Ureter (tissue), 1 donor: ENCODE data around the gene TPPP2. TPM values are rescaled to one million over a fixed set of nuclear protein-coding genes. Genes with fewer than 3 reads are reported as not detected.

Experiments
- DNase-seq: peaks from one replicate; pipeline ENCODE4 v3.0.0-alpha.2; 2020; ENCODE audit warnings: low spot score
- total RNA-seq: library from RNA; stranded (reverse); gene quantifications from one replicate; pipeline ENCODE4 v1.2.4, GENCODE V29; 2023
- donor health status: DM: yes; HTN: yes; CAD: no.

The TPPP2 gene
- total RNA-seq, 1 donor from 2014 or later = 0.62 TPM

DNA sequence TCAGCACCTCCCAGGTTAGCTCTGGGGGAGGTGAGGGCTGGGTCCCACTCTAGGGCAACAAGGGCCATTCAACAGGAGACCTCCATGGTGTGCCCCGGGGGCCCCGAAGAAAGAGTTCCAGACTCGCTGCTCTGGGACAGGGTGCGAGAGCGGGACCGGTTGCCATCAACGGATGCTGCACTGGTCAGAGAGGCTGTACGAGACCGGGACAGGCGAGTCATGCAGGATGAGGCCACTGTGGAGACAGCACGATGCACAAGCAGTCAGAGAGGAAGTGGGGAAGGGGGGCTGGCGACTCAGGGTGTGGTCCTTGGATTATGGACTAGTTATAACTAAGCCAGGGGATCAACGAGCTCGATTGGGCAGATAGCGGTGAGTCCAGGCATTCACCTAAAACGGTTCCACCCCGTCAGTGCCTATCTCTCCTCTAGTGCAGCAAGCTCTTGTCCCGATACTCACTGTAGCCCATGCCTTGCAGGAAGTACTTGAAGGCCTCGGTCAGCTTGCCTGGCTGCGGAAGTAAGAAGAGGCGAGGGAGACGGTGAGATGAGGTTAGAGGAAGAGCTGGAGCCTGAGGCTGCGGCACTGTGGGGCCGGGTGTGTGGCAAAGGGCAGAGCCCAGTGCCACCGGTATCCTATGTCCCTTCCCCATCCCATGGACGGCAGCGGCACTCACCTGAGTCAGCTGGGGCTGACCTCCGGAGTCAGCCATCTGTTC lies 12.3 kb upstream of the TPPP2 start:
- no peak for DNase-seq

DNA sequence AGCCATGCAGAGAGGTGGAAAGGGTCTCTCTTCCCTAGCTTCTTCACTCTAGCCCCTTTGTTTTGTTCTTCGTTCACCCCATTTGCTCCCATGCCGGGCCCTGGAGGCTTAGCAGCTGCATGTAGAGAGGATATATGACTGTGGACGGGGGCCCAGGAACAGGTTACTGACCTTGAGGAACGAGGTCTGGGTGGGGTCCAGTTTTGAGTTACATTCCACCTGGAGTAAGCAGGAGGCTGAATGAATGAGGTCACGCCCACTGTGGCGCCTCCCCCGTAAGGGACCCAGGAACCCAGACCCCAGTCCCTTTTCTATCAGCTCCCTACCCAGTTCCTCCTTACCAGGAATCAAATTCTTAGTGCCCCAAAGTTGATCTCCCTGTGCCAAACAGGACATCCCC lies 11.7 kb upstream of the TPPP2 start:
- no peak for DNase-seq

GRCh38 chr14:21018781-21019180 lies 11.2 kb upstream of the TPPP2 start:
- no peak for DNase-seq

DNA sequence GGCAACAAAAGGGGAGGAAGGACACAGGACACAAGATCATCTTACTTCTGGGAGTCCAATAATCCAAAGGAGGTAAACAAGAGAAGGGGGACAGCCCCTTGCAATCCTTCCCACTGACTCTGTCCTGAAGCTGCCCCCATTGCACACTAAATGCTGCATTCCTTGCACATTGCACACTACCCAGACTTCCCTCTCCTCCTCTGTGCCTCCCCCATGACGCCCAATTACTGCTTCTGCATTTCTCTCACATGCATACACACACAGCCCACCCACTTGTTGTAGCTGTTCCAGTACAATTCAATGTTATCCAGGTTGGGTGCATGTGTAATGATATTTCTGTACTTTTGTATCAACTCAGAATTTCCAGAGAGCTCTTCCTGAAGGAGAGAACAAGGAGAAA lies 10.7 kb upstream of the TPPP2 start:
- no peak for DNase-seq

DNA sequence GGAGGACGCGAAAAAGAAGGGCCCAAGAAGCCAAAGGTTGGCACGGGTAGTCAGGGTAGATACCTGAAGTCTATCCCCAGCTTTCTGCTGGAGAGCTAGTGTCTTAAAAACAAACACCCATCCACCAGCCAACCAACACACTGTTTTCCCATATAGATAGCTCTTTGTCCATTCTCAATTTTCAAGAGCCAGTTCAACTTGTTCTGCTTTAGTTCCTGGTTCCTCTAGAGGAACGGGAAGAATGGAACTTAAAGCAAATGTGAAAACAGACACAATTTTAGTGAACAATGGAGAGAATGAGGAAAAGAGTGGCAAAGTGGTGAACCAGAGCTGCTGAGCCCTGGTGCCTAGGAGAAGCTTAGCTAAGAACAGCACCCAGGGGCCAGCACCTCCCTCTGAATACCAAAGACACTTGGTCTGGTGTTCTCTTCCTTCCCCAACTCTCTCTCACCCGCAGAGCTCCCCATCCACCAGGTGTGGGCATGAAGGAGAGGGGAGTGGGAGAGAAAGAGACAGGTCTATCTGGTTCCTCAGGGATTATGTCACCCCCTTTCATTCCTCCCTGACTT lies 9.0 kb upstream of the TPPP2 start:
- no peak for DNase-seq

GRCh38 chr14:21022686-21023085 lies 7.3 kb upstream of the TPPP2 start:
- no peak for DNase-seq

- no peak for DNase-seq
Measured at GRCh38 chr14:21023174-21023573, 6.8 kb upstream of the TPPP2 start.

GRCh38 chr14:21023817-21024584 lies 6.0 kb upstream of the TPPP2 start:
- no peak for DNase-seq

DNA sequence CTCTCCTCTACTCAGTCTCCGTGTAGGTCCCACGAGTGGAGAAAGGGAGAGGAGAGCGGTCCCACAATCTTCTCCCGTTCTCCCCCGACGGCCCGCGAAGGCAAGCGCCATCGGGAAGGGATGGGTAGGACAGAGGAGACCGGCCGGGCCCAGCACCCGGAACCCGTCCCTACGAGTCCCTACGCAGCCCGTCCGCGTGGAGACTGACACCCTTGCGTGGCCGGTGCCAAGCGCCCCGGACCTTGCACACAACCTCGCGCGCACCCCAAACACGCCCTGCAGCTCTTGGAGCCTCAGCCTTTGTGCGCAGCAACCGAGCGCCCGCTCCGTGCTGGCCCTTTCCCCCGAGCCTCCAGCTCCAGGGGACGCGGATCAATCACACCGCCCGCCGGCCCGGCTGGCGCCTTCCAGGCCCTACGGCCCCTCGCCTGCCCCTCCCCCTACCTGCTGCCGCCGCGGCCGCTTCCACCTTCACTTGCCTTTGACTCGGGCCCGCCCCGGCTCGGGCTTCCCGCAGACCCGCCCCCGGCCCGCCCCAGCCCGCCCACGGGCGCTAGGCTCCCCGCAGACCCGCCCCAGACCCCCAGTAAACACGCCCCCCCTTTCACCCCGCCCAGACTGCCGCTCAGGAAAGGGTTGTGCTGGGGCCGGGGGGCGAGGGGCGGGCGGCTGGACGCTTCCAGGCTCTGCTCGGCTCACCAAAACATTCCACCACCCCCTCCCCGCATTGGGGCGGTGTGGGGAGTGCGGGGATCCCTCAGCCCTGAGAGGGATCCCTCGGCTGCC lies 5.2 kb upstream of the TPPP2 start, which contains the start of gene NDRG2:
NDRG2 (minus strand) TSS at position 477 of the 786 bp plus-strand sequence. CDS start 1,746 bp downstream, outside the sequence.
- peak; percentile 84 for DNase-seq

GRCh38 chr14:21025371-21026273 lies 4.4 kb upstream of the TPPP2 start:
- DNase-seq = peak; percentile 62

DNA sequence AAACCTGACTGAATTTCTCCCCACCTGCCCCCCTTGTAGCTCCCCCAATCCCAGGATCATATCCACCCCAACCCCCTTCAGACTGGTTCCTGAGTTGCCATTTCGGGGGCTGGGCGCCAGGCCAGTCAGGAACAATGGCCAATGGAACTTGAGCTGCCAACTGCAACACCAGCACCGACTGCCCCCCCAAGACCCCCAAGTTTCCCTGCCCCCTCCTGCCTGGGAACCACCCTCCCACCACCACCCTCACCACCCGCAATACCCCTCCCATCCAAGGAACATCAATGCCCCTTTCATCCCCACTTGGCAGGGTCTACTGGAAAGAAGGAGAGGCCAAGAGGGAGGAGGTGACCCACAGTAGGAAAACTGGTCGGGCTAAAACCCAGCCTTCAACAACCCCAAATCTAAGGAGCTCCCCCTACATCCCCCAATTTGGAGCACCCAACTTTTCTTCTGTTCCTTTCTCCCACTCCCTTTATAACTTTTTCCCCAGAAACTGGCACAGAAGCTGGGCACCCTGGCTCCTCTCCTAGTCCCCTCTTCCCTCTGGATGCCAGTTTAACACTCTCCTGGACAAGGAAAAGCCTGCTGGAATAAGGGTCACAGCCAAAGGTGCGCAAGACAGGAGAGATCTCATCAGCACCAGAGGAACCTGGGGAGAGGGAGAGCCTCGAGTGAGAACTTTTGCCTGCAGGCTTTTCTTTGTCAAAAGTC lies 3.6 kb upstream of the TPPP2 start:
- DNase-seq = no peak

DNA sequence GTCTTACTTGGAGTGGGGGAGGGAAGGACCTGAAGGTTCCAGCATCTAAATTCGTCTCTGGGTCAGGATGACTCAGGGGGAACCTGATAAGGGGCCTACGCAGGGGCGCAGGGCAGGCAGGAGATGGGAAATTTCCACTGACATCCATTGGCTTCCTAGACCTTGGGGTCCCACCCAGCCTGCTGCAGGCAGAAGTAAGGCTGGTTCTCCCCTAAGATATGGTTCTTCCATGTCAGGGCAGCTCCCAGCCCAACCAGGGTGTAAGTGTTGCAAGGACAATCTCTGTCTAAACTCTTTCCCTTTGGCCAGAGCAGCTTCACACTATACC lies 3.1 kb upstream of the TPPP2 start:
- no peak for DNase-seq

DNA sequence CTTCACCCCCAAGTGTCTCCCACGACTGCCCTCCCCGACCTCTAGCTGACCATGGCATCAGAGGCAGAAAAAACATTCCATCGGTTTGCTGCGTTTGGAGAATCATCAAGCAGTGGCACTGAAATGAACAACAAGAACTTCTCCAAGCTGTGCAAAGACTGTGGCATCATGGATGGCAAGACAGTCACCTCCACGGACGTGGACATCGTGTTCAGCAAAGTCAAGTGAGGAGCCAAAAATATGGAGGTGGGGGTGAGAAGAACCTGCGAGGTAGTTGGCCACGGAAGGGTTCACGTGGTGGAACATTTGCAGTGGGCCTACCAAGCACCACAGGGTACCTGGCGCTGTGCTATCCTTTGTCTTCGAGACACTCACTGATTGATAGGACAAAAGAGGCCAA lies 514 bp downstream of the TPPP2 start:
- DNase-seq = no peak

GRCh38 chr14:21032326-21033132 lies 2.5 kb downstream of the TPPP2 start:
- DNase-seq = no peak

DNA sequence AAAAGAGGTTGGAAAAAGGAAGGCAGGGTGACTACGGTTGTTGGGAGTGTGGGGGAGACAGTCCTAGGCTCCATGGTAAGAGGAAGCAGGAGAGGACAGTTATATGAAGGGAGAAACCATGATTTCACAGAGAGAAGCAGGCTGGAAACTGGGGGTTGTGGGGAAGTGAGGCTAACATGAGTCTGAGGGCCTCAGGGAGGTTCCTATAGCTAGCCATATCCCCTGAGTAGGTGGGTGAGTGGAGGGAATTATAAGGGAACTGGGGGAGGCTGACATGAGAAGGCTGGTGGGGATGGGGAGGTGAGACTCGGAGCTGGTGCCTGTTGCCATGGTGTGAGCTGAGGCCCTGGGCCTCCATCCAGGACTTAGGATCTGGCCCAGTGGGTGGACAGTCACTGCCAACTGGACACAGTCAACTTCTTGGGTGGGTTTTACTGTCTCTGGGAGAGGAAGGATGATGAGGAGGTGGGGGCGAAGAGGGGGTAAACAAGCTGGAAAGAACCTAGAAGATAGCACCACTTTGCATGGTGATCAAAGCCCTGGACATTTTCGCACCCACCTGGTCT lies 3.2 kb downstream of the TPPP2 start:
- DNase-seq = no peak

DNA sequence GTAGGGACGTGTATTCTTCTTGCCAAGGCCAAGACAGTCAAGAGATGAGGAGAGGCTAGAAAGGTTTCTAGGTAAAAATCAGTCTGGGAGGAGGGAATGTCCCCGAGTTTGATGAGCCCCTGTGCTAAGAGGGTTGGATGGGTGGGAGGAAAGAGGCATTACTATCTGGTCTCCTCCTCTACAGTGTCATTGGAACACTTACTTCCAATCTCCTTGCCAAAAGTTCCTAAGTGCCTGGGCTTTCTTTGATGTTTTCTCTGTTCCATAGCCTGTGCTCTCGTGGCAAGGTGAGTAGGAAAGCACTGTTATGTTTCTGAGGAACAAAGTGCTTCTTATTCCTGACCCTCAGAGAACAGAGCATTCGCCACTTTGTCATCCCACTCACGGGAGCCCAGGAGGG lies 4.7 kb downstream of the TPPP2 start, which contains the start of gene RNASE13:
RNASE13 (minus strand) TSS at position 101 of the 400 bp plus-strand sequence. CDS start 519 bp downstream, outside the sequence.
- no peak for DNase-seq

DNA sequence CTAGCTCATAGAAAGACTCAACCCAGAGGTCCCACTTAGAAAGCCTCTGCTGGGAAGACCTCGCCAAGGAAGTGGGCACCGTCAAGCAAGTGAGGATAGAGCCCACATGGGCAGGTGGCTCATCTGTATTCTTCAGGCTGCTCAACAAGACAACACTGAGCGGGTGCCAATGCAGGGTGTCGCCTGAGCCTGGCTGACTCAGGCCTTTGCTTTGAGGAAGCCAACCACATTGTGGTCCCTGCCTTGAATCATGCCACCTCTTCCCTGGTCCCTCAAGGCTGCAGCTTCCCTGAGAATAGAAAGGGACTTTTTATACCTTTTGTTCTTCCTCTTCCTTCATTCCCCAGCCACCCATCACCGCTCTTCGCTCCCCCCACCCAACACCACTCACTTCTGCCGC lies 6.7 kb downstream of the TPPP2 start:
- DNase-seq = no peak

DNA sequence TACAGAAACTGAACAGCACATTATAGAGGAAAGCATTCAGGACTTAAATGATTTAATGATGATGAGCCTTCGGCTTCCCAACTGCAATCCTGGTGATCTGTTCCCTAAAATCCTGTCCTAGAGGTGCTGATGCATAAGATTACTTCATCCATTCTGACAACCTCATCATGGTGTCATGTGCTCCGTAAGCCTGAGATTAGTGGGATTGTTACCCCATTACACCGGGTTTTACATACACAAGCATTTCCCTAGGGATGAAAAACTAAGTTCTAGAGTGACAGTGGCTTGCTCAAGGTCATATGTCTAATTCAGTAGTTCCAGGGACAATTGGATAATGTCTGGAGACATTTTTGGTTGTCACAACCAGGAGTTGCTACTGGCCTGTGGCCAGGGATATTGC lies 7.1 kb downstream of the TPPP2 start:
- no peak for DNase-seq
